GM19468 (cell line): ENCODE data around the gene RARB.

ENCODE experiments used
- ATAC-seq: cut with Tn5 transposase; IDR thresholded peaks from one replicate; pipeline ENCODE4 v1.9.1; 2021; ENCODE audit warnings: mild to moderate bottlenecking, moderate library complexity, moderate number of reproducible peaks; ENCODE audit not compliant: unreplicated experiment; ENCODE audit errors: extremely low read depth

The RARB gene

DNA sequence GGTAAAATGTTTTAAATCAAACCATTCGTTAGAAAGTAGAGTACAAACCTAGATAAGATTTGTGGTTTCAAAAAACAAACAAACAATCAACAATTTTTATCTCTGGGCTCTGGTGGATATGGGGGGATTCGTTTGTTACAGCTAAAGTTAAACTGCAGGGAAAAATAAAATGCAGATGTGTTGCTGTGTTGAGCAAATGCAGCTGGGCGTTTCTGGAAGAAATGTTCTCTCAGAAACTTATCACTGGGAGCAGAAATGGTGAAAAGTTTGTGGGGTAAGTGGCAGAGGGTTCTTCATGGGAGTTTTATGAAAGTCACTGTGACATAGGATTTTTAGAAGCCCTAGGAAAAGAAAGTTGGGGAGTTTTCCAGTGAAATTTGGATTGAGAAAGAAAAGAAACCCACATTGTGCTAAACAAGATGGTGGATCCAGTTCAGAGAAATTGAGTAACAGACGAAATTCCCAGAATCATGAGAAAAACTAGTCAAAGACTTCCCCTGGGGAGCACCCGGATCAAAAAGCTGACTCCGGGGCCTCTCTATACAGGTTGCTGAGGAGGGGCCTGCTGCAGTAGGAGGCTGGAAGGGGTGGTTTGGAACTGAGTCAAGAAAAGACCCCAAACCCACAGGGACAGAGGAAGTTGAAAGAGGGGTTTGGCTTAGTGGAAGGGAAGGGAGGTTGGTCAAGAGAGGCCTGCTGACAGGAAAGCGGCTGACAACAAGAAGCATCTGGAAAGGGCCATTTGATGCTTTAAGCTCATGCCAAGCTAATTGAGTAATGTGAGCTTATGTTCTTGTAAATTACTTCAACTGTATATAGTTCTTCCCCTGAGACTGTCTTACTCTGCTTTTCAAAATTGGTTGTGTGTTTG is 108.7 kb downstream of the RARB start:
- no peak for ATAC-seq

DNA sequence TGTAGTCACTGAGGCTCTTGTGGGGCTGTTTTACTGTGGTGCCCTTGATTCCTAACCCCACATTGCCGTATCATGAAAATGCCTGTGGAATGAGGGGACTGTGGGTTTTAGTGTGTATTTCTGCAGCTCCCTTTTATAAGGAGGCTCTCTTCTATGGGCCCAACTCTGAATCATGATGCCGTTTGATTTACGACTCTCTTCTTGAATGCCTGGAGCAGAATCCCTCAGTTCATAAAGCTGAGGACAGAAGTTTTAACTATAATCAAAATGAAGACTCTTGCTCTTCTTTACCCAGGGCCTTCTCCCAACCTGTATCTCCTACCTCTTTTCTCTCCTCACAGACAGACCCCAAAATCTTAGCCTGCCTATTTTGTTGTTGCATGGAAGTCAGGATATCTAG is 109.5 kb downstream of the RARB start:
- ATAC-seq: no peak

DNA sequence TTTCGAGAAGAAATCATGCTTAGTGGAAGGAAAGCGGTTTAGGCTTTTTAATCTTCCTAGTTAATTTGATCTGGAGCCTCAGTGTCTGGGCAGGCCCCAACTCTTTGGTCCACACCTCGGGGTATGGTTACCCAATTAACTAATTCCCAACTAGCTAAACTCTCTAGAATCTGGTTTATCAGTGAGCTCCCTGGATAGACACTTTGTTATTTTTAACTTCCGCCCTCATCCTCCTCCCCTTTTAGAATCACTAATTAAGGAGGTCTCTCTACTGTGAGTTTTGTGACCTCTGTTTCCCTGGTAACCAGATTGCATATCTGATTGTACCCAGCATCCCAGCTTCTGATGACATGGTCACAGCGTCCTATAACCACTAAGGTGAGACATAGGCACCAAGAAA is 112.2 kb downstream of the RARB start:
- no peak for ATAC-seq

- ATAC-seq: no peak
Measured at GRCh38 chr3:25542492-25543039, 114.5 kb downstream of the RARB start.

DNA sequence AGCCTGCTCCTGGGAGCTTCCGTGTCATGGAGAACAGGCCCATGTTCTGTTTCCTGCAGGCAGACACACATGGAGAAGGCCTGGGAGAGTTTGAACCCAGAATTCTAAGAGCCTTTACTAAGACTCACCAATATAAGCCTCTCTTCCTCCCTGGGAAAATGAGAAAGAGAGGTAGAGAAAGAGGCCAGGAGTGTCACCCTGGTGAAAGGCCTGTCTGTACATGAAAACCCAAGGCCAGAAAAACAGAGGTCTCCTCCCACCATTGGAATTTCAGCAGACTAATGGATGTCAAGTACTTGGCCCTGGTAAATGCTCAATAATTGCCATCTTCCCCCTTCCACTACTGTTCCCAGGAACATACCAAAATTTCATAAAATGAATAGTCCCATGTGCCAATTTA is 119.0 kb downstream of the RARB start:
- no peak for ATAC-seq

- ATAC-seq: no peak
Measured at GRCh38 chr3:25547943-25548674, 120.0 kb downstream of the RARB start.

- ATAC-seq: no peak
Measured at GRCh38 chr3:25548836-25549235, 120.8 kb downstream of the RARB start.

DNA sequence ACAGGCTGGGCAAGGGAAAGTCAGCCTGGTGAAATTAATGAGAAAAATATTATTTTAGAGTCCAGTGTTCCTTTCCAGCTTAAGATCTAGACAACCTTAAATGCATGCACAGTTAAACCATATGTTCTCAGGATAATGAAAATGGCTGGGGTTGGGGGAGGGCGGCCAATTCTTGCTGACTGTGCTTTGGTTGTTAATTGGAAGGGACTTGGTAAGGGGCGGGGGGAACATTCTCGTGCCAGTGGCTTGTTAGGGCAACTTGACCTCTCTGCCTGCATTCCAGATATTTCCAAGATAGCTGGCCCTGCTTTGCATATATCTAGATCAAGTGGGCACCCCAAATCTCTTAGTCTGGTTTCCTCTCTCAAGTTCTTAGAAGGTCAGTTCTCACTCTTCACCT is 124.2 kb downstream of the RARB start:
- no peak for ATAC-seq

DNA sequence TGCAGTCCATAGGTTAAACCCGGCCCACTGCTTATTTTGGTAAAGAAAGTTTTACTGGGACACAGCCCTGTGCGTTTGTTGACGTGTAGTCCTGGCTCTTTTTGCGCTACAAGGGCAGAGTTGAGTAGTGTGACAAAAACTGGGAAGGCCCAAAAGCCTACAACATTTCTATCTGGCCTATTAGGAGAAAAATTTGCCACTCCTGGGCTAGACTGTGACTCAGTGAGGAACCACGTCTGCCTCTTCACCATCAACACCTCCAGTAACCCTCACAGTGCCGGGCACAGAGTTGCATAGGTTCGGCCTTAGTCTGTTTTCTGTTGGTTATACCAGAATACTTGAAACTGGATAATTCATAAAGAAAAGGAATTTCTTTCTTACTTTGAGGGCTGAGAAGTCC is 126.3 kb downstream of the RARB start:
- no peak for ATAC-seq

DNA sequence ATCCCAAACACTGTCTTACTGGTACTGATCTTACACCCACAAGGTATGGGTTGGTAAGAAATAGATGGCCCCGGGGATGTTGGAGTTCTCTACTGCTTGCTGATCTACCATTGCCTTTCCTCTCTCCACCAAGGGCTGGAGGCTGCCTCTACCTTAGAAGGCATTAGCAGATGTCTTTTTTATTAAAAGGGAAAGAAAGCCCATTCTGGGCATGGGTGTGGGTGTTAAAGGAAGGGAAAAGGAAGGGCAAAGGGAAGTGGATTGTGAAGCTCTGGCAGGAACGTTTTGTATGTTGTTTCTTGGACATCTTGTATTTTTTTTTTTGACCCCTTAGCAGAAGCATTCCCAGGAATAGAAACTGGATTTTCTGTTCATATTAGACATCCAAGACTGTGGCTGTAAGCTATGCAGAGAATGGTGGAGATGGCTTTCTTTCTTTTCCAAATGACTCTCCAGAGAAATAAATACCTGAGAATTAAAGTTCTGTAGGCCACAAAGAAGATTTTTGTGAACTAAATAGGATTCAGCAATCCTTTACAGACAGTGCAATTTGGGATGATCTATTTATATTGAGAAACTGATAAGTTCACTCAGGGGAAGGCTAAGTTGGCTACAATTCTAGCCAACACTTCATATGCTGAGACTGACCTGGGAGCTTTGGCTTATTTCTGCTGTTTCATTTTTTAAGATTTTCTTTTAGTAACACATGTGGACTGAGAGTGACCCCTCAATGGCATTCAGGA is 127.8 kb downstream of the RARB start:
- no peak for ATAC-seq

DNA sequence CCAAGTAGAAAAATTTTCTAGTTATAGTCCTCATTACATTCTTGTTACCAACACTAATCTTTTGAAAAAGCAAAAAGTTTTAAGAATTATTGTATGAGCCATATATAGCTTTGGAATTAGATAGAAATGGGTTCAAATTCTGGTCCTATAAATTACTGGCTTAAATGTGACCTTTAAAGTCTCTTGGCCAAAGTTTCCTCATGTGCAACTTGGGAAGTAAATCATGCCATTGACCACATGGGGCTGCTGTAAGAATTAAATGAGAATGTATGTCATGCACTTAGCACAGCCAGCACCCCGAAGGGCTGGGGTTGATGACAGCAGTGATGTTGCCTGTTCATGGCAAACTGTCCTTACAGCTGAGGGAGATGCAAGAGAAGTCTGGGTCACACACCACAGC is 128.4 kb downstream of the RARB start:
- no peak for ATAC-seq

DNA sequence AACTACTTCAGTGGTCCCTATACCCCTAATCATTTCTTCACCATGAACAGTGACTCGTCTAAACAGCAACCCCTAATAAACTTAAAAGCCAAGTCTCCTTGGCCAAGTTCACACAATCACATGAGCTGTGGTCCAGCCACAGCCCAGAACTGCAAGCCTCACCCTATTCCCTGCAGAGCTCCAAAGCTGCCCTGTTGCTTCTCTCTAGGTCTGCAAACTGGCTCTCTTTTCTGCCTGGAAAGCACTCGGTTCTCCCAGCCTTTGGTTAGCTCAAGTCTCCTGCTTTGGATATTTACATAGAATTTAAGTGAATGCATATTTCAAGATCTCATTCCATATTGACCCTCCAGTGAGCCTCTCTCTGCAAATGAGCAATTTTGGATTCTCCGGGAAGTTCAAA is 129.6 kb downstream of the RARB start:
- no peak for ATAC-seq

DNA sequence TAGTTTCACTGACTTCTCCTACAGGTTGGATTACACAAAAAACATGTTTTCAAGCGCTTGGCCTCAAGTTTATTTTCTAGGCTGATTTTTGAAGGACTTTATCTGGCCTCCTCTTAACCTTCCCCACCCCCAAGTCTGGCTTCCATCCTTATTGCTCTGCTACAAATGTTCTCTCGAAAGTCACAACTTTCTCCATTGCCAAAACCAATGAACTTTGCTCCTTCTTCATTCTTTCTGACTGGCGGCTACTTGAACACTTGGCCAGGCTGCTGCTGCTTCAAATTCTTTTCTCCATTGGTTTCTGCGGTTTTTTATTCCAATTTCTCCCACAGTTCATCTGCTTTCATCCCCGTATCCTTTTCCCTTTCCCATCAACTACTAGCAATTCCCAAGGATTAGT is 130.1 kb downstream of the RARB start:
- no peak for ATAC-seq

DNA sequence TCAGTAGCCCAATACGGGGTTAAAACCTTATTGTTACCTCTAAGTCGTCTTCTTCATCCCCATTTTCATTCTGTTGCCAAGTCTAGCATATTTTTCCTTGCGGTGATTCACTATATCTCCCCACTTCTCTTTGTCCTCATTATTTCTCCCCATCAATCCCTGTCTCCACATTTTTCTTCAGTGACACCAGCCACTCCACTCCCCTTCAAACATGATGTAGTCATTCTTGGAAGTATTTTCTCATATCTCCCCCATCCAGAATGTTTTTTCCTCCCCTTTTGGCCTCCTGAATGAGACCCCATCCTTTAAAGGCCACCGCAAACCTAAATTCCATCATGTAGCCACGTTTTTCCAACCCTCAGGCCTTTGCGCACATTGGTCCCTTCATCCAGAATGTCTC is 130.7 kb downstream of the RARB start:
- ATAC-seq: no peak

GRCh38 chr3:25563601-25564000 is 135.5 kb downstream of the RARB start:
- no peak for ATAC-seq

DNA sequence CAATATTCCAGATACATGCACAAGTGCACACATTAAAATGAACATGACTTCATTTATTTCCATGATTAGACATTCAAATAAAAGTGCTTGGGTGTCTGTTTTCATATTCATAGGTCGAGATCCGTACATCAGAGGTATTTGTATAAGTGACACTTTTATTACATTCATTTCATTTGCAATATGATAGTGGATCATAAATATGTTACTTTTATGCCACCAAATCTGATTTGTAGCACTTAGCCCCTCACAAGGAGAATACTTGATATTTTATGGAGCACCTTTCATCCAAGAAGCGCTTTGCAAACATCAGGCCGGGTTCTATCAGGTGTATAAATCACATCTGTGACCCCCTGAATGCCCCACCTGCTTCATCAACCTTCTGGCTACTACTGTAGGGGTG is 136.0 kb downstream of the RARB start:
- no peak for ATAC-seq

DNA sequence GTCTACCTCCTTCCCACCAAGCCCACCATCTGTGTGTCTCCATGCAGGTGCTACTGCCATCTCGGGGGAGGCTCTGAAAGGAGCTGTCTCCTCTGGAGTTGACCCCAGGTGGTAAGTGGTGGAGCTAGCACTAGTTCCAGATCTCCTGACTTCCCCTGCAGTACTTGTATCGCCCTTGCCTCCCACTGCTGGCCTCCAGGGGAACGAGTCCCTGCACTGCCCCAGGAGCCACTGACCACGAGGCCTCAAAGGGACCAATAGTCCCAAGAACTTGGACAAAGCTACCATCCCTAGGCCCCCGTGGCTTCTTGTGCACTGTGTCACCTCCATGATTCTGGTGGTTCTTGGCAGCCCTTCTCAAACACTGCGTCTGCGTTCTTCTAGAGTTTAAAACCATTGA is 137.7 kb downstream of the RARB start:
- no peak for ATAC-seq

DNA sequence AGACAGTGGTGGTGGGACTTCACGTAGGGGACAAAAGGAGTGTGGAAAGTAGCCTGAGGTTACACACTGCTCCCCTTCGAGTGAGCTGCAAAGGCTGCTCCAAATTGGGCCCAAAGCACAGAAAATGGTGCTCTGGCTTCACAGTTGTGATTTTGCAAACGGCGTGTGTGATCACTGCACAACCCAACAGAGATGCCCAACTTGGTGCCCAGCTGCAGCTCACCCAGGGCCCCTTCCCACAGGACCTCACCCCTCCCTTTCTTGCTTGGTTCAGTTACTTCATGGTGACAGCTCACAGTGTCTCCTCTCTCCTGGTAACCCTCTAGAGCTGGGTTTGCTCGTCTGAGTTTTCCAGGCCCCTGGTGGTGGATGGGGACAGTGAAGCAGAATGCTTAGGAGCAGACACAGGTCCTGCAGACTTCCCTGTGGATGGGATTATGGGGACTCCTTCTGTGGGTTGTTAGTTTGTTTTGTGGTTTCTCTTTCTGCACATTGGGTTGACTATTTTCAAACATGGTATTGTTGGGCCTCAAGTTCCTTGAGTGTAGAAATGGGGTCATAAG is 138.4 kb downstream of the RARB start:
- no peak for ATAC-seq

DNA sequence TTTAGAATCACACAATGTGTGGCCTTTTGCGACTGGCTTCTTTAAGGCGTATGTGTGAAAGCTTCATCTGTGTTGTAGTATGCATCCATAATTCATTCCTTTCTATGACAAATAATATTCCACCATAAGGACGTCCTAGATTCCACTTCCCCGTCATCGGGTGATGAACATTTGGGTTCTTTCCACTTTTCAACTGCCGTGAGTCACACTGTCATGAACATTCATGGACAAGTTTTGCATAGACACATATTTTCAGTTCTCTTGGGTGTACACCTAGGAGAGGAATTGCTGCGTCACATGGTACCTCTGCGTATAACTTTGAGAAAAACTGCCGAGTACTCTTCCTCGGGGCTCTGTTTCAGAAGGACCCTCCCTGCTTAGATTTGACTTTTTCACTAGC is 139.3 kb downstream of the RARB start:
- ATAC-seq: no peak

DNA sequence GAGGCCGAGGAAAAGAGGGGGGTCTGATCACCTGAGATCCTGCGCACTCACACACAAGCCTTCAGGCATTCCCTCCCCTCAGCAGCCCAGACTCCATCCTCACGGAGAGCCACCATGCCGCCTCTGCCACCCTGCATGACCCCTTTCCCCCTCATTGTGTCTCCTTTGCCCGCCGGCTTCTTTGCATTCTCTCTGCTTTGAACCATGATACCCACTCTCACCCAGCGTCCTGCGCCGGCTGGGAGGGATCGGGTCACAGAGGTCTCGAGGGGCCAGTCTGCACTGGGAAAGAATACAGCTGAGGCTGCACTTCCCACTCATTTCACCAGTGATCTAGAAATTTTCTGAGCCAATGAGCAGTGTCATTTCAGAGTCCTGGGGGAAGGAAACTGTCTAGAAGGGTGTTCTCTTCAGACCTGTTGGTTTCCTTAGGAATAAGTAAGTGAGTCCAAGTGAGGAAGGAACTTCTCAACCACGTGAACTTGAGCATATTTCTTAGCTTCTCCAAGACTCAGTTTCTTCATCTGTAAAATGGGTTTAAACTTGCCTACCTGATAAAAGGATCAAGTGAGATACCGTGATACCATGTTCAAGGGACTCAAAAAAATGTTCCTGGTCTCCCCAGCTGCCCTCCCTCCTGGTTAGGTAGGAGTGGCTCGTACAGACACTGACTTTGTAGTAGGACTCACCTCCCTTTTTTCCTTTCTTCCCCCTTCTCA is 139.9 kb downstream of the RARB start:
- no peak for ATAC-seq
